ENCODE results near the gene CRADD. TPM values are rescaled to one million over a fixed set of nuclear protein-coding genes. Genes with fewer than 3 reads are reported as not detected.

The CRADD gene
- total RNA-seq, 1 donor from 2014 or later, result 18.8 TPM

DNA sequence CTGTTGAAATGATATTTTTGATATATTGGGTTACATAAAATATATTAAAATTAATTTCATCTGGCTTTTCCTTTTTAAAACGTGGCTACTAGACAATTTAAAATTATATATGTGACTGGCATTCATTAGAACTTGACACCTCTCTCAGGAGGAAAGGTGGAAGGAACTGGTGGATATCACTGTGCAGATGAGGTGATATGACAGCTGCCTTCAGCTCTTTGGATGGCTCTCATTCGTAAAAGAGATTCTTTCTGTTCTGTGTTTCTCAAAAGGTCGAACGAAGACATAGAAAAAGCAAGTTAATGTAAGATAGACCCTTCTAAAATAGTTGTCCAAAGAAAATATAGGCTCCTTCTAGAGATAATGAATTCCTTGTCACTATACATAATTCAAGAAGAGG is 36.6 kb downstream of the CRADD start:
- Mint-ChIP-seq H3K4me1 (ENCODE audit: low read depth, unreplicated experiment) (peaks cover 5% of the 10 kb centered on the region), H3K27ac (ENCODE audit: unreplicated experiment) (no peak overlapping the region), H3K9me3 (ENCODE audit: unreplicated experiment) (peaks cover 3% of the 10 kb centered on the region), H3K36me3 (ENCODE audit: unreplicated experiment) (peaks cover 8% of the 10 kb centered on the region), H3K27me3 (ENCODE audit: unreplicated experiment) (peaks cover 4% of the 10 kb centered on the region), H3K4me3 (ENCODE audit: unreplicated experiment) (no peak overlapping the region)
- TF ChIP-seq, protein P1, sequence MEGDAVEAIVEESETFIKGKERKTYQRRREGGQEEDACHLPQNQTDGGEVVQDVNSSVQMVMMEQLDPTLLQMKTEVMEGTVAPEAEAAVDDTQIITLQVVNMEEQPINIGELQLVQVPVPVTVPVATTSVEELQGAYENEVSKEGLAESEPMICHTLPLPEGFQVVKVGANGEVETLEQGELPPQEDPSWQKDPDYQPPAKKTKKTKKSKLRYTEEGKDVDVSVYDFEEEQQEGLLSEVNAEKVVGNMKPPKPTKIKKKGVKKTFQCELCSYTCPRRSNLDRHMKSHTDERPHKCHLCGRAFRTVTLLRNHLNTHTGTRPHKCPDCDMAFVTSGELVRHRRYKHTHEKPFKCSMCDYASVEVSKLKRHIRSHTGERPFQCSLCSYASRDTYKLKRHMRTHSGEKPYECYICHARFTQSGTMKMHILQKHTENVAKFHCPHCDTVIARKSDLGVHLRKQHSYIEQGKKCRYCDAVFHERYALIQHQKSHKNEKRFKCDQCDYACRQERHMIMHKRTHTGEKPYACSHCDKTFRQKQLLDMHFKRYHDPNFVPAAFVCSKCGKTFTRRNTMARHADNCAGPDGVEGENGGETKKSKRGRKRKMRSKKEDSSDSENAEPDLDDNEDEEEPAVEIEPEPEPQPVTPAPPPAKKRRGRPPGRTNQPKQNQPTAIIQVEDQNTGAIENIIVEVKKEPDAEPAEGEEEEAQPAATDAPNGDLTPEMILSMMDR (IDR thresholded peaks at IDR 0.05; ENCODE audit: partially characterized antibody, unreplicated experiment), result no peak
- no peak for DNase-seq

DNA sequence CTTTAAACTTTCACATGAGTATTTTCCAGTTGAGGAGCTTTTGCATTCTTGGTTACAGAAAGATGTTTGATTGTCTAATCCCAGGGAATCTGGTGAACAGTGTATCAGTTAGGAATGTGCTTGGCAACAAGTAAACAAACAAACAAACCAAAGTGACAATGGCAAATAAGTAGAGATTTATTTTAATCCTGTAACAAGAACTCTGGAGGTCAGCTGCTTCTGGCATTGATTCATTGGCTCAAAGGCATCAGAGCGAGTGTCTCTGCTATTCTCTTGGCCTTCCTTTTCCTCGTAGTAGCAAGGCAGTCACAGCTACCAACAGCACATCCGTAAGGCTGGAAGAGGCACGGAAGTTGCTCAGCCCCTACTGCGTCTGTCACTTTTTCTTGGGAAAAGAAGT is 37.2 kb downstream of the CRADD start:
- Mint-ChIP-seq H3K4me1 (ENCODE audit: low read depth, unreplicated experiment) (peaks cover 5% of the 10 kb centered on the region), H3K36me3 (ENCODE audit: unreplicated experiment) (peaks cover 8% of the 10 kb centered on the region), H3K9me3 (ENCODE audit: unreplicated experiment) (peaks cover 3% of the 10 kb centered on the region), H3K27ac (ENCODE audit: unreplicated experiment) (no peak overlapping the region), H3K27me3 (ENCODE audit: unreplicated experiment) (peaks cover 4% of the 10 kb centered on the region), H3K4me3 (ENCODE audit: unreplicated experiment) (no peak overlapping the region)
- TF ChIP-seq, protein P1 (IDR thresholded peaks at IDR 0.05; ENCODE audit: partially characterized antibody, unreplicated experiment), result no peak
- no peak for DNase-seq

DNA sequence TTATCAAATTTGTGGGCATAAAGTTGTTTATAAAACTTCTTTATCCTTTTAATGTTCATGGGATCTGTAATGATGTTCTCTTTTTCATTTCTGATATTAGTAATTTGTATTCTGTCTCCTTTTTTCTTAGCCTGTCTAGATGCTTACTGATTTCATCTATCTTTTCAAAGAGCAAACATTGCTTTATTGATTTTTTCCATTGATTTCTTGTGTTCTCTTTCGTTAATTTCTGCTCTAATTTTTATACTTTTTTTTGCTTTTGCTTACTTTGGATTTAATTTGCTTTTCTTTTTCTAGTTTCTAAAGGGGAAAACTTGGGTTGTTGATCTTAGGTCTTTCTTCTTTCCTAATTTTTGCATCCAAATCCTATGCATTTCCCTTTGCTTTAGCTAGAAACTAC is 42.5 kb downstream of the CRADD start:
- peaks cover 8% of the 10 kb centered on the region for H3K36me3 Mint-ChIP-seq (ENCODE audit: unreplicated experiment)
- DNase-seq, result no peak
- H3K4me1 Mint-ChIP-seq (ENCODE audit: low read depth, unreplicated experiment), result no peaks in the 10 kb centered on the region
- no peak overlapping the region for H3K4me3 Mint-ChIP-seq (ENCODE audit: unreplicated experiment)
- TF ChIP-seq, protein P1 (IDR thresholded peaks at IDR 0.05; ENCODE audit: partially characterized antibody, unreplicated experiment), result no peak
- no peak overlapping the region for H3K27ac Mint-ChIP-seq (ENCODE audit: unreplicated experiment)
- H3K27me3 Mint-ChIP-seq (ENCODE audit: unreplicated experiment), result peaks cover 2% of the 10 kb centered on the region
- peaks cover 2% of the 10 kb centered on the region for H3K9me3 Mint-ChIP-seq (ENCODE audit: unreplicated experiment)

DNA sequence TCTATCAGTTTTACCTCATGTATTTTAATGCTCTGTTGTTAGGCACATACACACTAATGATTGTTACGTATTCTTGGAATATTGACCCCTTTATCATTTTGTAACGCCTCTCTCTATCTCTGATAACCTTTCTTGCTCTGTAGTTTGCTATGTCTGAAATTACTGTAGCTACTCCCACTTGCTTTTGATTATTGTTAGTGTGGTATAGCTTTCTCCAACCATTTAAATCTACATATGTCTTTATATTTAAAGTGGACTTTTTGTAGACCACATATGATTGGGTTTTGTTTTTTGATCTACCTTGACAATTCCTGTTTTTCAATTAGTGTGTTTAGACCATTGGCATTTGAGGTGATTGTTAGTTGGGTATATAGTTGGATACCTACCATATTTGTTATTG is 43.4 kb downstream of the CRADD start:
- Mint-ChIP-seq H3K4me3 (ENCODE audit: unreplicated experiment) (no peak overlapping the region), H3K27me3 (ENCODE audit: unreplicated experiment) (no peaks in the 10 kb centered on the region)
- TF ChIP-seq, protein P1 (IDR thresholded peaks at IDR 0.05; ENCODE audit: partially characterized antibody, unreplicated experiment), result no peak

DNA sequence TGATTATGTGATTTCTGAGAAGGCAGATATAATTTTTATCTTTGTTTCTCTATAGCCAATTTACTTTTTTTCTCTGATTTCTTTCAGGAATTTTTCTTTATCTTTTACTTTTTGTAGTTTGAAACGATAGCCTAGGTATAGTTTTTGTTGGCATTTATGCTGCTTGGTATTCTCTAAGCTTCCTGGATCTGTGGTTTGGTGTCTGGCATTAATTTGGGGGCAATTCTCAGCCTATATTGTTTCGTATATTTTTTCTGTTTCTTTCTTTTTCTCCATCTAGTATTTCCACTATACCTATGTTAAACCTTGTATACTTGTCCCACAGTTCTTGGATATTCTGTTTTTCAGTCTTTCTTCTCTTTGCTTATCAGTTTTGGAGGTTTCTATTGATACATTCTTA is 45.0 kb downstream of the CRADD start:
- TF ChIP-seq, protein P1 (IDR thresholded peaks at IDR 0.05; ENCODE audit: partially characterized antibody, unreplicated experiment), result no peak
- no peak for DNase-seq
- H3K36me3 Mint-ChIP-seq (ENCODE audit: unreplicated experiment), result peaks cover 8% of the 10 kb centered on the region
- no peaks in the 10 kb centered on the region for H3K4me1 Mint-ChIP-seq (ENCODE audit: low read depth, unreplicated experiment)
- no peak overlapping the region for H3K27ac Mint-ChIP-seq (ENCODE audit: unreplicated experiment)
- H3K4me3 Mint-ChIP-seq (ENCODE audit: unreplicated experiment), result no peak overlapping the region
- H3K27me3 Mint-ChIP-seq (ENCODE audit: unreplicated experiment), result no peaks in the 10 kb centered on the region
- peaks cover 3% of the 10 kb centered on the region for H3K9me3 Mint-ChIP-seq (ENCODE audit: unreplicated experiment)

More for the DNA sequence above, 43.4 kb downstream of the CRADD start:
- Mint-ChIP-seq H3K36me3 (ENCODE audit: unreplicated experiment) (peaks cover 8% of the 10 kb centered on the region), H3K9me3 (ENCODE audit: unreplicated experiment) (peaks cover 2% of the 10 kb centered on the region), H3K27ac (ENCODE audit: unreplicated experiment) (no peak overlapping the region), H3K4me1 (ENCODE audit: low read depth, unreplicated experiment) (no peaks in the 10 kb centered on the region)
- no peak for DNase-seq
